22Rv1 (cell line): ENCODE measurements around the gene LMTK3.

Experiments used
- H3K27ac ChIP-seq: fragments of 450-650 bp; 2 replicates; pipeline ENCODE4 v1.5.1; 2017
- CTCF ChIP-seq: fragments of 450-650 bp; IDR thresholded peaks from 2 replicates; pipeline ENCODE4 v1.5.1; 2017; ENCODE audit warnings: mild to moderate bottlenecking
- ZFX ChIP-seq: fragments of 450-650 bp; IDR thresholded peaks from 2 replicates; pipeline ENCODE4 v1.6.1; 2017; ENCODE audit warnings: antibody characterized with exemption, borderline replicate concordance

LMTK3 gene

GRCh38 chr19:48477067-48477685 is 34.5 kb downstream of the LMTK3 start:
- TF ChIP-seq CTCF = no peak
- no peak overlapping the region for H3K27ac ChIP-seq

GRCh38 chr19:48476176-48476575 is 35.5 kb downstream of the LMTK3 start:
- H3K27ac ChIP-seq = no peak overlapping the region; the same call in 1 of the 2 replicates
- TF ChIP-seq ZFX (no peak), CTCF (no peak)

GRCh38 chr19:48475369-48476068 is 36.1 kb downstream of the LMTK3 start:
- TF ChIP-seq CTCF = no peak
- TF ChIP-seq ZFX = no peak
- H3K27ac ChIP-seq = no peak overlapping the region; the same call in 1 of the 2 replicates

GRCh38 chr19:48474084-48474592 is 37.5 kb downstream of the LMTK3 start:
- TF ChIP-seq CTCF = no peak
- TF ChIP-seq ZFX = no peak
- no peak overlapping the region for H3K27ac ChIP-seq

- H3K27ac ChIP-seq = no peak overlapping the region
- TF ChIP-seq CTCF (no peak), ZFX (no peak)
Measured at GRCh38 chr19:48473161-48473966, 38.3 kb downstream of the LMTK3 start.

GRCh38 chr19:48471836-48472235 is 39.8 kb downstream of the LMTK3 start:
- no peak overlapping the region for H3K27ac ChIP-seq
- TF ChIP-seq CTCF = no peak
- TF ChIP-seq ZFX = no peak
